GM19452 (cell line): ENCODE measurements around the gene PCDHB3.
"Not testable (repeated sequence)": the region's sequence is repeated elsewhere in the genome, so short reads cannot be mapped to it uniquely, and the experiment has no call there.

Source experiments
- ATAC-seq: cut with Tn5 transposase; IDR thresholded peaks from one replicate; pipeline ENCODE4 v1.9.1; 2021; ENCODE audit not compliant: unreplicated experiment

The PCDHB3 gene

DNA sequence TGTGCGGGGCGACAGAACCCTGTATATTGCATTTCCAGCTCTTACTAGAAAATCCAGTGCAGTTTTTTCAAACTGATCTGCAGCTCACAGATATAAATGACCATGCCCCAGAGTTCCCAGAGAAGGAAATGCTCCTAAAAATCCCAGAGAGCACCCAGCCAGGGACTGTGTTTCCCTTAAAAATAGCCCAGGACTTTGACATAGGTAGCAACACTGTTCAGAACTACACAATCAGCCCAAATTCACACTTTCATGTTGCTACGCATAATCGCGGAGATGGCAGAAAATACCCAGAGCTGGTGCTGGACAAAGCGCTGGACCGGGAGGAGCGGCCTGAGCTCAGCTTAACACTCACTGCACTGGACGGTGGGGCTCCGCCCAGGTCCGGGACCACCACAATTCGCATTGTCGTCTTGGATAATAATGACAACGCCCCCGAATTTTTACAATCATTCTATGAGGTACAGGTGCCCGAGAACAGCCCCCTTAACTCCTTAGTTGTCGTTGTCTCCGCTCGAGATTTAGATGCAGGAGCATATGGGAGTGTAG, 35.5 kb downstream of the PCDHB3 start:
- no peak for ATAC-seq

DNA sequence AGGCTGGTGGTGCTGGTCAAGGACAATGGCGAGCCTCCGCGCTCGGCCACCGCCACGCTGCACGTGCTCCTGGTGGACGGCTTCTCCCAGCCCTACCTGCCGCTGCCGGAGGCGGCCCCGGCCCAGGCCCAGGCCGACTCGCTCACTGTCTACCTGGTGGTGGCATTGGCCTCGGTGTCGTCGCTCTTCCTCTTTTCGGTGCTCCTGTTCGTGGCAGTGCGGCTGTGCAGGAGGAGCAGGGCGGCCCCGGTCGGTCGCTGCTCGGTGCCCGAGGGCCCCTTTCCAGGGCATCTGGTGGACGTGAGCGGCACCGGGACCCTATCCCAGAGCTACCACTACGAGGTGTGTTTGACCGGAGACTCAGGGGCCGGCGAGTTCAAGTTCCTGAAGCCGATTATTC, 37.1 kb downstream of the PCDHB3 start:
- not testable (repeated sequence) for ATAC-seq

DNA sequence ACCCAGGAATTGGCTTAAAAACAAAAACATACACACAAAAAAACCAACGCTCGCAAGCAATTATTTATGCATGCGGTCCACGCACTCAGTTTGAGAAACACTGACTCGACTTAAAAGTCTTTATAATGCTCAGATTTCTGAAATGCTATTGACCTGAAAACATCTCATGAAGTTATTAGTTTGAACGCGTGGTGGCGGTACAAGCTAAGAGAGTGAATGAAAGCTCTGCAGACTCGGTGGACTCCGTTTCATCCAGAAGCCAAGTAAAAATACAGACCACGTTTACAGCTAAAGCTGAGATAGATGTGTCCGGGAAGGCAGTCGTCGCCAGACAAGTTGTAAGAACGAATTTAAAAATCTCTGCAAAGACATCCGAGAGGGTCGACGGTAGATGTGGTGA, 49.5 kb downstream of the PCDHB3 start, which contains the start of gene PCDHB6:
PCDHB6 (plus strand) TSS at position 246 of the 400 bp plus-strand sequence. CDS start 201 bp downstream, outside the sequence.
- no peak for ATAC-seq

DNA sequence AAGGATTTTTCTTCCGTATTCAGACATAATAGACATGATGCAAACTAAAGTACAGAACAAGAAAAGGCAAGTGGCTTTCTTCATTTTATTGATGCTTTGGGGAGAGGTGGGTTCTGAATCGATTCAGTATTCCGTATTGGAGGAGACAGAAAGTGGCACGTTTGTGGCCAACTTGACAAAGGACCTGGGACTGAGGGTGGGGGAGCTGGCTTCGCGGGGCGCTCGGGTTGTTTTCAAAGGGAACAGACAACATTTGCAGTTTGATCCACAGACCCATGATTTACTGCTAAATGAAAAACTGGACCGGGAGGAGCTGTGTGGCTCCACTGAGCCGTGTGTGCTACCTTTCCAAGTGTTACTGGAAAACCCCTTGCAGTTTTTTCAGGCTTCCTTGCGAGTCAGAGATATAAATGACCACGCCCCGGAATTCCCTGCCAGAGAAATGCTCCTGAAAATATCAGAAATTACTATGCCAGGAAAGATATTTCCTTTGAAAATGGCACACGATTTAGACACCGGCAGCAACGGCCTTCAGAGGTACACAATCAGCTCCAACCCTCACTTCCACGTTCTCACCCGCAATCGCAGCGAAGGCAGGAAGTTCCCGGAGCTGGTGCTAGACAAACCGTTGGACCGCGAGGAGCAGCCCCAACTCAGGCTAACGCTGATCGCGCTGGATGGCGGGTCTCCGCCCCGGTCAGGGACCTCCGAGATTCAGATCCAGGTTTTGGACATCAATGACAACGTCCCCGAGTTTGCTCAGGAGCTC, 50.1 kb downstream of the PCDHB3 start:
- no peak for ATAC-seq

DNA sequence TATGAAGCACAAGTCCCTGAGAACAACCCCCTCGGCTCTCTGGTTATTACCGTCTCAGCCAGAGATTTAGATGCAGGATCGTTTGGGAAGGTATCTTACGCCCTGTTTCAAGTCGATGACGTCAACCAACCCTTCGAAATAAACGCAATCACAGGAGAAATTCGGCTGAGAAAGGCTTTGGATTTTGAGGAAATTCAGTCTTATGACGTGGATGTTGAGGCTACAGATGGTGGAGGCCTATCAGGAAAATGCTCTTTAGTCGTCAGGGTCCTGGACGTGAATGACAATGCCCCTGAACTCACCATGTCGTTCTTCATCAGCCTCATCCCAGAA, 50.7 kb downstream of the PCDHB3 start:
- ATAC-seq: no peak

DNA sequence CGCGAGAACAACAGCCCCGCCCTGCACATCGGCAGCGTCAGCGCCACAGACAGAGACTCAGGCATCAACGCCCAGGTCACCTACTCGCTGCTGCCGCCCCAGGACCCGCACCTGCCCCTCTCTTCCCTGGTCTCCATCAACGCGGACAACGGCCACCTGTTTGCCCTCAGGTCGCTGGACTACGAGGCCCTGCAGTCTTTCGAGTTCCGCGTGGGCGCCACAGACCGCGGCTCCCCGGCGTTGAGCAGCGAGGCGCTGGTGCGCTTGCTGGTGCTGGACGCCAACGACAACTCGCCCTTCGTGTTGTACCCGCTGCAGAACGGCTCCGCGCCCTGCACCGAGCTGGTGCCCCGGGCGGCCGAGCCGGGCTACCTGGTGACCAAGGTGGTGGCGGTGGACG, 51.4 kb downstream of the PCDHB3 start:
- ATAC-seq: not testable (repeated sequence)

DNA sequence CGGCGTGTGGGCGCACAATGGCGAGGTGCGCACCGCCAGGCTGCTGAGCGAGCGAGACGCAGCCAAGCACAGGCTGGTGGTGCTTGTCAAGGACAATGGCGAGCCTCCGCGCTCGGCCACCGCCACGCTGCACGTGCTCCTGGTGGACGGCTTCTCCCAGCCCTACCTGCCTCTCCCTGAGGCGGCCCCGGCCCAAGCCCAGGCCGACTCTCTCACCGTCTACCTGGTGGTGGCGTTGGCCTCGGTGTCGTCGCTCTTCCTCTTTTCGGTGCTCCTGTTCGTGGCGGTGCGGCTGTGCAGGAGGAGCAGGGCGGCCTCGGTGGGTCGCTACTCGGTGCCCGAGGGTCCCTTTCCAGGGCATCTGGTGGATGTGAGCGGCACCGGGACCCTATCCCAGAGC, 51.8 kb downstream of the PCDHB3 start:
- ATAC-seq: not testable (repeated sequence)
